Prostate gland (tissue), 2 donors: Measurements from ENCODE around the gene CIB1. TPM values are rescaled to one million over a fixed set of nuclear protein-coding genes. Genes with fewer than 3 reads are reported as not detected.
"Not testable (repeated sequence)": the region's sequence is repeated elsewhere in the genome, so short reads cannot be mapped to it uniquely, and the experiment has no call there.

Experiments
- DNase-seq: peaks from one replicate; pipeline ENCODE4 v3.0.0-alpha.2; 2019; ENCODE audit warnings: low spot score
- H3K27ac ChIP-seq, 2 donors: fragments of 200-600 bp; sonication (generic); 2 replicates each; pipeline ENCODE4 v1.5.1; 2017 to 2019
- H3K27me3 ChIP-seq: fragments of 200-600 bp; sonication (generic); replicated peaks from 2 replicates; pipeline ENCODE4 v1.5.1; 2019; ENCODE audit not compliant: insufficient read depth
- H3K36me3 ChIP-seq, 2 donors: fragments of 200-600 bp; sonication (generic); 1 replicate in 1 of 2; 2 replicates in 1 of 2; pipeline versions ENCODE4 v1.5.1 to v1.8.1; 2017 to 2019
- H3K4me1 ChIP-seq: fragments of 200-600 bp; sonication (generic); replicated peaks from 2 replicates; pipeline ENCODE4 v1.5.1; 2019
- H3K4me3 ChIP-seq, 2 donors: fragments of 200-600 bp; sonication (generic); 2 replicates each; pipeline ENCODE4 v1.5.1; 2017 to 2019
- H3K9me3 ChIP-seq: fragments of 200-600 bp; sonication (generic); 2 replicates; pipeline ENCODE4 v1.5.1; 2017
- CTCF ChIP-seq, 4 experiments: fragments of 200-600 bp in 2 of 4; fragments of 450-650 bp in 2 of 4; sonication (generic) in 2 of 4; IDR thresholded peaks; 1 replicate in 3 of 4; 2 replicates in 1 of 4; pipeline ENCODE4 v1.5.1; 2016 to 2019; ENCODE audit warnings: antibody characterized with exemption in 4 of 4, mild to moderate bottlenecking in 2 of 4, moderate library complexity in 2 of 4
- POLR2A ChIP-seq: fragments of 450-650 bp; IDR thresholded peaks from one replicate; pipeline ENCODE4 v1.6.1; 2016; ENCODE audit warnings: antibody characterized with exemption, mild to moderate bottlenecking
- POLR2AphosphoS5 ChIP-seq: sonication (generic); formaldehyde crosslinking; IDR thresholded peaks from one replicate; pipeline ENCODE4 v1.6.1; 2017; ENCODE audit warnings: antibody characterized with exemption
- WGBS: methylation state at CpG from one replicate; pipeline ENCODE4 v1.1.5; 2018; 5-methylcytosine and 5-hydroxymethylcytosine counted together
- intact Hi-C: fragments of 100-400 bp; cut with DNase I; formaldehyde crosslinking; loops from one replicate; pipeline ENCODE4 v1.14.2; 2022
- total RNA-seq, 2 donors: library from RNA; depleted of rRNA; stranded (reverse); fragments of >200 nt; gene quantifications; one replicate each; pipeline ENCODE4 v1.1.0, GENCODE V29; 2016

Gene CIB1
- total RNA-seq, 2 donors from 2014 or later: 48.3 to 104 TPM

GRCh38 chr15:90262426-90262825, 28.7 kb upstream of the CIB1 start:
- Histone ChIP-seq H3K4me3 (no peak overlapping the region), H3K27ac (no peak overlapping the region), H3K36me3 (no peaks in the 10 kb centered on the region), H3K9me3 (no peaks in the 10 kb centered on the region), H3K27me3 (no peaks in the 10 kb centered on the region), H3K4me1 (peaks cover 5% of the 10 kb centered on the region)
- WGBS: 80% methylated on average over 5 of the region's 5 CpGs
- intact Hi-C loops: no loop called here
- no peak for TF ChIP-seq POLR2A
- no peak for TF ChIP-seq CTCF (IDR thresholded peaks at IDR 0.05)
- no peak for TF ChIP-seq POLR2AphosphoS5
- DNase-seq: no peak

GRCh38 chr15:90261811-90262210, 28.1 kb upstream of the CIB1 start:
- no peaks in the 10 kb centered on the region for H3K9me3 ChIP-seq
- H3K27me3 ChIP-seq: no peaks in the 10 kb centered on the region
- TF ChIP-seq CTCF (IDR thresholded peaks at IDR 0.05) (no peak), POLR2AphosphoS5 (no peak), POLR2A (no peak)
- H3K4me3 ChIP-seq: no peak overlapping the region
- intact Hi-C loops: no loop called here
- H3K27ac ChIP-seq: no peak overlapping the region
- no peaks in the 10 kb centered on the region for H3K4me1 ChIP-seq
- 90% methylated on average over 5 of the region's 5 CpGs for WGBS
- no peaks in the 10 kb centered on the region for H3K36me3 ChIP-seq
- DNase-seq: no peak

- H3K9me3 ChIP-seq, H3K27me3 ChIP-seq, H3K4me3 ChIP-seq, H3K36me3 ChIP-seq, intact Hi-C loops, H3K4me1 ChIP-seq, DNase-seq, H3K27ac ChIP-seq: not testable (repeated sequence)
- WGBS: 87% methylated on average over 6 of the region's 6 CpGs
Measured at GRCh38 chr15:90260731-90261130, 27.0 kb upstream of the CIB1 start.

- intact Hi-C loops: no loop called here
- Histone ChIP-seq H3K4me1 (no peaks in the 10 kb centered on the region), H3K27me3 (no peaks in the 10 kb centered on the region), H3K36me3 (no peaks in the 10 kb centered on the region), H3K4me3 (no peak overlapping the region), H3K9me3 (no peaks in the 10 kb centered on the region), H3K27ac (no peak overlapping the region)
- no peak for TF ChIP-seq POLR2AphosphoS5
- TF ChIP-seq CTCF (IDR thresholded peaks at IDR 0.05): no peak
- TF ChIP-seq POLR2A: no peak
- no peak for DNase-seq
- WGBS: 82% methylated on average over 5 of the region's 5 CpGs
Measured at GRCh38 chr15:90259524-90259923, 25.8 kb upstream of the CIB1 start.

GRCh38 chr15:90257776-90258175, 24.0 kb upstream of the CIB1 start:
- Histone ChIP-seq H3K9me3 (no peaks in the 10 kb centered on the region), H3K4me3 (no peak overlapping the region), H3K36me3 (no peaks in the 10 kb centered on the region), H3K4me1 (no peaks in the 10 kb centered on the region), H3K27me3 (no peaks in the 10 kb centered on the region), H3K27ac (no peak overlapping the region)
- intact Hi-C loops: no loop called here
- DNase-seq: no peak
- 78% methylated on average over 7 of the region's 7 CpGs for WGBS
- TF ChIP-seq CTCF (IDR thresholded peaks at IDR 0.05) (no peak), POLR2AphosphoS5 (no peak), POLR2A (no peak)
